ENCODE results near the gene DNMT3A.

DNMT3A gene

GRCh38 chr2:25188405-25188804, 153.3 kb downstream of the DNMT3A start:
- no peak for TF ChIP-seq CTCF (IDR thresholded peaks at IDR 0.05; ENCODE audit: borderline replicate concordance, extremely low read depth, low read length, poor library complexity, severe bottlenecking)
- TF ChIP-seq EZH2 (IDR thresholded peaks at IDR 0.05; ENCODE audit: borderline replicate concordance, low read depth, low read length, severe bottlenecking), result no peak
- no peak for ATAC-seq (ENCODE audit: insufficient read depth, low read depth)
- Histone ChIP-seq H2AFZ (ENCODE audit: low read depth, low read length) (no peak overlapping the region), H3K36me3 (ENCODE audit: insufficient read depth, low read length) (no peaks in the 10 kb centered on the region), H3K27me3 (ENCODE audit: insufficient read depth, low read length, poor library complexity) (no peaks in the 10 kb centered on the region), H4K20me1 (ENCODE audit: insufficient read depth, low read length) (no peaks in the 10 kb centered on the region), H3K4me1 (ENCODE audit: insufficient read depth, low read length) (no peaks in the 10 kb centered on the region), H3K4me2 (ENCODE audit: insufficient read depth, low read length) (no peak overlapping the region), H3K79me2 (ENCODE audit: insufficient read depth, low read length) (no peaks in the 10 kb centered on the region), H3K4me3 (ENCODE audit: low read depth in 1 of 2, low read length in 2 of 2) (no peak overlapping the region), H3K27ac (ENCODE audit: low read length) (no peak overlapping the region), H3K9me3 (ENCODE audit: insufficient read depth, low read length, severe bottlenecking) (no peaks in the 10 kb centered on the region), H3K9ac (ENCODE audit: low read depth, low read length) (no peak overlapping the region)
- DNase-seq, result no peak

- no peak for TF ChIP-seq CTCF (IDR thresholded peaks at IDR 0.05; ENCODE audit: borderline replicate concordance, extremely low read depth, low read length, poor library complexity, severe bottlenecking)
- TF ChIP-seq EZH2 (IDR thresholded peaks at IDR 0.05; ENCODE audit: borderline replicate concordance, low read depth, low read length, severe bottlenecking), result no peak
- Histone ChIP-seq H3K79me2 (ENCODE audit: insufficient read depth, low read length) (no peaks in the 10 kb centered on the region), H4K20me1 (ENCODE audit: insufficient read depth, low read length) (no peaks in the 10 kb centered on the region), H3K4me3 (ENCODE audit: low read depth in 1 of 2, low read length in 2 of 2) (no peak overlapping the region), H3K4me1 (ENCODE audit: insufficient read depth, low read length) (no peaks in the 10 kb centered on the region), H3K27me3 (ENCODE audit: insufficient read depth, low read length, poor library complexity) (no peaks in the 10 kb centered on the region), H3K9me3 (ENCODE audit: insufficient read depth, low read length, severe bottlenecking) (no peaks in the 10 kb centered on the region), H3K4me2 (ENCODE audit: insufficient read depth, low read length) (no peak overlapping the region), H2AFZ (ENCODE audit: low read depth, low read length) (no peak overlapping the region), H3K27ac (ENCODE audit: low read length) (no peak overlapping the region), H3K36me3 (ENCODE audit: insufficient read depth, low read length) (no peaks in the 10 kb centered on the region), H3K9ac (ENCODE audit: low read depth, low read length) (no peak overlapping the region)
- no peak for DNase-seq
- ATAC-seq (ENCODE audit: insufficient read depth, low read depth), result no peak
These were observed 153.9 kb downstream of the DNMT3A start for GRCh38 chr2:25187729-25188350.

GRCh38 chr2:25184254-25184653, 157.5 kb downstream of the DNMT3A start:
- DNase-seq (no peak), ATAC-seq (ENCODE audit: insufficient read depth, low read depth) (no peak)
- H3K9ac ChIP-seq (ENCODE audit: low read depth, low read length), result no peak overlapping the region
- H3K79me2 ChIP-seq (ENCODE audit: insufficient read depth, low read length), result no peaks in the 10 kb centered on the region
- H3K36me3 ChIP-seq (ENCODE audit: insufficient read depth, low read length), result no peaks in the 10 kb centered on the region
- no peaks in the 10 kb centered on the region for H3K27me3 ChIP-seq (ENCODE audit: insufficient read depth, low read length, poor library complexity)
- no peaks in the 10 kb centered on the region for H3K4me1 ChIP-seq (ENCODE audit: insufficient read depth, low read length)
- H3K27ac ChIP-seq (ENCODE audit: low read length), result no peak overlapping the region
- H3K4me2 ChIP-seq (ENCODE audit: insufficient read depth, low read length), result no peak overlapping the region
- H4K20me1 ChIP-seq (ENCODE audit: insufficient read depth, low read length), result no peaks in the 10 kb centered on the region
- H2AFZ ChIP-seq (ENCODE audit: low read depth, low read length), result no peak overlapping the region
- H3K9me3 ChIP-seq (ENCODE audit: insufficient read depth, low read length, severe bottlenecking), result no peaks in the 10 kb centered on the region
- H3K4me3 ChIP-seq (ENCODE audit: low read depth in 1 of 2, low read length in 2 of 2), result no peak overlapping the region
- TF ChIP-seq CTCF (IDR thresholded peaks at IDR 0.05; ENCODE audit: borderline replicate concordance, extremely low read depth, low read length, poor library complexity, severe bottlenecking) (no peak), EZH2 (IDR thresholded peaks at IDR 0.05; ENCODE audit: borderline replicate concordance, low read depth, low read length, severe bottlenecking) (no peak)

Data from DND-41 (cell line).